Keratinocyte (primary cell): Measurements from ENCODE around the gene MFN2. TPM values are rescaled to one million over a fixed set of nuclear protein-coding genes. Genes with fewer than 3 reads are reported as not detected.

Experiments
- DNase-seq: peaks from one replicate; pipeline ENCODE4 v3.0.0-alpha.2; 2011; ENCODE audit warnings: low read depth, missing footprints, low spot score
- FAIRE-seq: peaks from 2 replicates; lab custom pipeline; 2011; peaks lifted over from hg19 to GRCh38; lab: Jason Lieb, UNC
- H2AFZ ChIP-seq: 2 replicates; pipeline ENCODE4 v1.6.0; 2012; ENCODE audit warnings: low read length, control low read depth, inconsistent platforms; ENCODE audit not compliant: control insufficient read depth
- H3K27ac ChIP-seq: 2 replicates; pipeline ENCODE4 v1.5.1; 2011; ENCODE audit warnings: low read length; ENCODE audit not compliant: control insufficient read depth, insufficient read depth
- H3K27me3 ChIP-seq: 3 replicates; pipeline ENCODE4 v1.6.0; 2011; ENCODE audit warnings: low read length; ENCODE audit not compliant: control insufficient read depth, insufficient read depth; ENCODE audit errors: extremely low read depth
- H3K36me3 ChIP-seq, 2 experiments: 2 replicates in 1 of 2; 3 replicates in 1 of 2; pipeline ENCODE4 v1.5.1; 2011; ENCODE audit warnings: low read length in 2 of 2, mild to moderate bottlenecking in 1 of 2; ENCODE audit not compliant: control insufficient read depth in 2 of 2, insufficient read depth in 2 of 2; ENCODE audit errors: extremely low read depth in 1 of 2
- H3K4me1 ChIP-seq: 3 replicates; pipeline ENCODE4 v1.5.1; 2011; ENCODE audit warnings: low read length; ENCODE audit not compliant: control insufficient read depth, insufficient read depth; ENCODE audit errors: extremely low read depth
- H3K4me2 ChIP-seq: 3 replicates; pipeline ENCODE4 v1.6.0; 2011; ENCODE audit warnings: low read depth, low read length; ENCODE audit not compliant: control insufficient read depth, insufficient read depth; ENCODE audit errors: extremely low read depth
- H3K4me3 ChIP-seq, 3 experiments: fragments of 200-600 bp in 1 of 3; sonication (generic) in 1 of 3; 2 replicates in 2 of 3; 3 replicates in 1 of 3; pipeline ENCODE4 v1.5.1; 2011 to 2016; ENCODE audit warnings: low read length in 3 of 3, mild to moderate bottlenecking in 3 of 3, control low read depth in 2 of 3, inconsistent platforms in 1 of 3, low read depth in 1 of 3, mixed read lengths in 1 of 3, mixed run types in 1 of 3, moderate library complexity in 1 of 3; ENCODE audit not compliant: control insufficient read depth in 2 of 3, insufficient read depth in 2 of 3; ENCODE audit errors: extremely low read depth in 1 of 3
- H3K79me2 ChIP-seq: 2 replicates; pipeline ENCODE4 v1.6.0; 2012; ENCODE audit warnings: low read length; ENCODE audit not compliant: control insufficient read depth, insufficient read depth
- H3K9ac ChIP-seq: 3 replicates; pipeline ENCODE4 v1.6.0; 2011; ENCODE audit warnings: low read length; ENCODE audit not compliant: control insufficient read depth, insufficient read depth; ENCODE audit errors: extremely low read depth
- H3K9me1 ChIP-seq: 3 replicates; pipeline ENCODE4 v1.6.0; 2011; ENCODE audit warnings: low read length; ENCODE audit not compliant: control insufficient read depth, insufficient read depth; ENCODE audit errors: extremely low read depth
- H3K9me3 ChIP-seq: 2 replicates; pipeline ENCODE4 v1.5.1; 2012; ENCODE audit warnings: low read depth, low read length; ENCODE audit not compliant: control insufficient read depth
- H4K20me1 ChIP-seq: 3 replicates; pipeline ENCODE4 v1.6.0; 2011; ENCODE audit warnings: low read length; ENCODE audit not compliant: control insufficient read depth, insufficient read depth; ENCODE audit errors: extremely low read depth
- EZH2 ChIP-seq: IDR thresholded peaks from one replicate; pipeline ENCODE4 v1.6.1; 2012; ENCODE audit warnings: inconsistent platforms, mild to moderate bottlenecking, low read length, moderate library complexity
- dilution Hi-C: fragments of 300-500 bp; cut with MboI; formaldehyde crosslinking; loops from one replicate; pipeline ENCODE4 v1.7.0; 2020; ENCODE audit warnings: low sequenced_read_pairs; ENCODE audit not compliant: extremely low pct_ligation_motif_present
- polyA plus RNA-seq, 5 experiments: library from polyadenylated mRNA; depleted of rRNA in 3 of 5; stranded (reverse) in 3 of 5; stranded (forward) in 1 of 5; unstranded in 1 of 5; fragments of >200 nt; gene quantifications; 1 replicate in 1 of 5; 2 replicates in 3 of 5; 3 replicates in 1 of 5; pipeline versions ENCODE4 v1.2.1 to v1.2.3, GENCODE V29; 2011 to 2012; ENCODE audit warnings: missing spikeins in 2 of 5, low read depth in 1 of 5, low replicate concordance in 1 of 5
- TF ChIP-seq, protein P1 (sequence below), 3 experiments: IDR thresholded peaks in 1 of 3; conservative IDR thresholded peaks in 1 of 3; optimal IDR thresholded peaks in 1 of 3; 2 replicates in 2 of 3; 3 replicates in 1 of 3; pipeline versions ENCODE3 to v1.5.1; 2011; ENCODE audit warnings: low read length in 3 of 3, mild to moderate bottlenecking in 3 of 3, moderate library complexity in 2 of 3, control low read depth in 1 of 3, inconsistent platforms in 1 of 3; ENCODE audit not compliant: insufficient read depth in 2 of 3; ENCODE audit errors: extremely low read depth in 1 of 3

MFN2 gene
- polyA plus RNA-seq, 1 donor (not counting 4 experiments of a cell fraction or from before 2014, with no cell fraction given) = 102 TPM

DNA sequence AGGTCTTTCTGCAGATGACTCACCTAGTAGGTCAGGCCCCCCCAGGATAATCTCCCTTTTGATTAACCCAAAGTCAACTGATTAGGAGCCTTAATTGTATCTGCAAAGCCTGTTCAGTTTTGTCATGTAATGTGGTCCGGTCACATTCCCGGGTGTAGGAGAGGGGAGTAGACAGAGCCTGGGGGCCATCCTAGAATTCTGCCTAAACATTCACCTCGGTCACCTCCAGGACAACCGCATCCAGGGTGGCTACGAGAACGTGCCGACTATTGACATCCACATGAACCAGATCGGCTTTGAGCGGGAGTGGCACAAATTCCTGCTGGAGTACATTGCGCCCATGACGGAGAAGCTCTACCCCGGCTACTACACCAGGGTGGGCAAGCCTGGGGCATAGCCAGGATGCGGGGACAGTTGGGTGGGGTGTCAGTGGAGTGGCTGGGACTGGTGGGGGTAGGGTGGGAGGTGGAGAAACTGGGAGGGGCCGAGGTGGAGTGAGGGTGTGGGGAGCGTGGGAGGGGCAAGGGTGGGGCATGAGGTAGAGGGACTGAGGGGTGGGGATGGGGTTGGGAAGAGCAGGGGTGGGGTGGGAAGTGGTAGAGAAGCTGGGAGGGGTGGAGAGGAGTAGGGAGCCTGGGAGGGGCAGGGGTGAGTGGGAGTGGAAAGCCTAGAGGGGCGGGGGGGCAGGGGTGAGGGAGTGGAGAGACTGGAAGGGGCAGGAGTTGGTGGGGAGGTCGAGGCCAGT is 9.6 kb upstream of the MFN2 start:
- no peak for FAIRE-seq
- H3K4me1 ChIP-seq = peaks cover 8% of the 10 kb centered on the region
- no peaks in the 10 kb centered on the region for H4K20me1 ChIP-seq
- H3K9me1 ChIP-seq = no peaks in the 10 kb centered on the region
- dilution Hi-C loops = no loop called here
- H3K9me3 ChIP-seq = no peaks in the 10 kb centered on the region
- peaks cover 4 to 16% of the 10 kb centered on the region in 2 experiments for H3K36me3 ChIP-seq
- no peak overlapping the region for H3K27ac ChIP-seq
- H2AFZ ChIP-seq = no peak overlapping the region
- no peak overlapping the region for H3K4me3 ChIP-seq
- H3K9ac ChIP-seq = no peak overlapping the region
- no peaks in the 10 kb centered on the region for H3K79me2 ChIP-seq
- H3K27me3 ChIP-seq = no peaks in the 10 kb centered on the region
- no peak overlapping the region for H3K4me2 ChIP-seq
- no peak for DNase-seq
- TF ChIP-seq, protein P1, sequence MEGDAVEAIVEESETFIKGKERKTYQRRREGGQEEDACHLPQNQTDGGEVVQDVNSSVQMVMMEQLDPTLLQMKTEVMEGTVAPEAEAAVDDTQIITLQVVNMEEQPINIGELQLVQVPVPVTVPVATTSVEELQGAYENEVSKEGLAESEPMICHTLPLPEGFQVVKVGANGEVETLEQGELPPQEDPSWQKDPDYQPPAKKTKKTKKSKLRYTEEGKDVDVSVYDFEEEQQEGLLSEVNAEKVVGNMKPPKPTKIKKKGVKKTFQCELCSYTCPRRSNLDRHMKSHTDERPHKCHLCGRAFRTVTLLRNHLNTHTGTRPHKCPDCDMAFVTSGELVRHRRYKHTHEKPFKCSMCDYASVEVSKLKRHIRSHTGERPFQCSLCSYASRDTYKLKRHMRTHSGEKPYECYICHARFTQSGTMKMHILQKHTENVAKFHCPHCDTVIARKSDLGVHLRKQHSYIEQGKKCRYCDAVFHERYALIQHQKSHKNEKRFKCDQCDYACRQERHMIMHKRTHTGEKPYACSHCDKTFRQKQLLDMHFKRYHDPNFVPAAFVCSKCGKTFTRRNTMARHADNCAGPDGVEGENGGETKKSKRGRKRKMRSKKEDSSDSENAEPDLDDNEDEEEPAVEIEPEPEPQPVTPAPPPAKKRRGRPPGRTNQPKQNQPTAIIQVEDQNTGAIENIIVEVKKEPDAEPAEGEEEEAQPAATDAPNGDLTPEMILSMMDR (optimal IDR thresholded peaks at IDR 0.05 in 1 of 3, IDR thresholded peaks at IDR 0.05 in 1 of 3, conservative IDR thresholded peaks at IDR 0.05 in 1 of 3; ENCODE audit: extremely low read depth in 1 of 3, insufficient read depth in 2 of 3, low read length in 3 of 3) = no peak
- TF ChIP-seq EZH2 = no peak

DNA sequence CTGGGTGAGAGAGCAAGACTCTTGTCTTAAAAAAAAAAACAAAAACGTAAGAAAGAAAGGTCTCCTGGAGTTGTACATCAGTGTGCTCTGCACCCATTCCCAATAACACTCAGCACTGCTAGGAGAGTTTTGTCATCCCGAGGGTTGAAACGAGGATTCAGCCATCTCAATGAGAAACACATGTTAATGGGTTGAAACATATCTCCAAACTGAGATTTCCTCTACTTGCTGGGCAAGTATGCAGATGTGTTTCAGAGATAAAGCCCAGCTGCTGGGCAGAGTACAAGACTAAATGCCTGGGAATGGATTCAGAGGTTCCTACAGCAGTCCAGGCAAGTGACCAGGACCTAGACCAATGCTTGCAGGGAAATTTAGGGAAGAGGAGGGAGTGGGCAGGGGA is 2.6 kb upstream of the MFN2 start:
- no peak overlapping the region for H3K4me2 ChIP-seq
- dilution Hi-C loops = no loop called here

More for the DNA sequence above, 2.6 kb upstream of the MFN2 start:
- FAIRE-seq (no peak), DNase-seq (no peak)
- peaks cover 23% of the 10 kb centered on the region for H3K4me1 ChIP-seq
- TF ChIP-seq, protein P1 (optimal IDR thresholded peaks at IDR 0.05 in 1 of 3, IDR thresholded peaks at IDR 0.05 in 1 of 3, conservative IDR thresholded peaks at IDR 0.05 in 1 of 3; ENCODE audit: extremely low read depth in 1 of 3, insufficient read depth in 2 of 3, low read length in 3 of 3) = no peak
- TF ChIP-seq EZH2 = no peak
- no peak overlapping the region for H3K9ac ChIP-seq
- H3K9me1 ChIP-seq = peaks cover 2% of the 10 kb centered on the region
- H3K9me3 ChIP-seq = no peaks in the 10 kb centered on the region
- no peak overlapping the region for H3K4me3 ChIP-seq
- peaks cover 10 to 12% of the 10 kb centered on the region in 2 experiments for H3K36me3 ChIP-seq
- no peaks in the 10 kb centered on the region for H3K27me3 ChIP-seq
- peaks cover 13% of the 10 kb centered on the region for H3K79me2 ChIP-seq
- H2AFZ ChIP-seq = no peak overlapping the region
- no peak overlapping the region for H3K27ac ChIP-seq
- H4K20me1 ChIP-seq = peaks cover 5% of the 10 kb centered on the region
